ENCODE measurements around the gene STPG2. TPM values are rescaled to one million over a fixed set of nuclear protein-coding genes. Genes with fewer than 3 reads are reported as not detected.

The STPG2 gene
- total and polyA plus RNA-seq, 2 donors (not counting 3 experiments of a cell fraction or from before 2014, with no cell fraction given) = not detected

DNA sequence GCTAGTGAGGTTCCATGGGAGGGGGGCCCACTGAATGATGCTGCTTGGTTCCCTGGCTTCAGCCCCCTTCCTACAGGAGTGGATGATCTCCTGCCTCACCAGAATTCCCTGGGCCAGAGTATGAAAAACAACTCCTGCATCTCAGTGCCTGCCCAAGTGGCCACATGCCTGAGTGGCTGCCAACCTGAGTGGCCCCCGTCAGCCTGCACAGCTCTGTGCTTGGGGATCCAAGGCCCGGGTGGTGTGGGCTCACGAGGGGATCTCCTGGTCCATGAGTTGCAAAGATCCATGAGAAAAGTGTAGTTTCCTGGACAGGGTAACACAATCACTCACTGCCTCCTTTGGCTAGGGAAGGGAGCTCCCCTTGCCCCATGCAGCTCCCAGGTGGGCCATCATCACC lies 17.1 kb downstream of the STPG2 start:
- no peaks in the 10 kb centered on the region for H3K9me3 ChIP-seq (replicated peaks; ENCODE audit: control insufficient read depth, insufficient read depth, low read length)
- FAIRE-seq (no peak), DNase-seq (ENCODE audit: low read depth, low spot score) (no peak)
- H4K20me1 ChIP-seq (replicated peaks; ENCODE audit: control insufficient read depth, extremely low read depth, insufficient read depth, low read length) = no peaks in the 10 kb centered on the region
- ChIA-PET POLR2A (no interaction called here), CTCF (interaction anchor here (1.3 kb wide), 1 partner anchor 13 kb away, joined by 5 read pairs; no protein-coding TSS in a partner anchor)
- H3K4me3 ChIP-seq (replicated peaks in 1 of 3; ENCODE audit: insufficient read depth in 1 of 3, low read depth in 1 of 3, low read length in 3 of 3) = no peak overlapping the region
- intact Hi-C loops (cut with micrococcal nuclease) = no loop called here
- H3K9me1 ChIP-seq (replicated peaks; ENCODE audit: control insufficient read depth, extremely low read depth, insufficient read depth, low read length) = no peaks in the 10 kb centered on the region
- H3K27me3 ChIP-seq (ENCODE audit: control insufficient read depth in 2 of 2, insufficient read depth in 2 of 2, low read length in 2 of 2) = no peaks in the 10 kb centered on the region
- dilution Hi-C loops (cut with MboI; ENCODE audit: extremely low pct_ligation_motif_present, low sequenced_read_pairs) = no loop called here
- H3K79me2 ChIP-seq (ENCODE audit: control insufficient read depth, insufficient read depth, low read length) = no peaks in the 10 kb centered on the region
- no peaks in the 10 kb centered on the region for H3K36me3 ChIP-seq (ENCODE audit: control insufficient read depth in 2 of 2, extremely low read depth in 1 of 2, insufficient read depth in 2 of 2, low read length in 2 of 2)
- H2AFZ ChIP-seq (ENCODE audit: low read depth, low read length) = no peak overlapping the region
- H3K9ac ChIP-seq (replicated peaks; ENCODE audit: extremely low read depth, insufficient read depth, low read length) = no peak overlapping the region
- H3K4me1 ChIP-seq (ENCODE audit: control insufficient read depth, extremely low read depth, insufficient read depth, low read length) = no peaks in the 10 kb centered on the region
- TF ChIP-seq POLR2AphosphoS5 (IDR thresholded peaks at IDR 0.05; ENCODE audit: insufficient read depth, low read depth, low read length) (no peak), EZH2 (IDR thresholded peaks at IDR 0.05; ENCODE audit: borderline replicate concordance, low read depth, low read length, severe bottlenecking) (no peak), JUN (IDR thresholded peaks at IDR 0.05; ENCODE audit: borderline replicate concordance, insufficient read depth, insufficient read length, low read depth) (no peak), FOS (IDR thresholded peaks at IDR 0.05; ENCODE audit: borderline replicate concordance, insufficient read depth, low read length) (no peak), POLR2A (IDR thresholded peaks at IDR 0.05; ENCODE audit: low read depth, low read length) (no peak), MYC (IDR thresholded peaks at IDR 0.05; ENCODE audit: low read depth, low read length) (no peak), GATA2 (IDR thresholded peaks at IDR 0.05; ENCODE audit: insufficient read depth, insufficient read length, low read depth, low read length) (no peak)
- TF ChIP-seq, protein P1, sequence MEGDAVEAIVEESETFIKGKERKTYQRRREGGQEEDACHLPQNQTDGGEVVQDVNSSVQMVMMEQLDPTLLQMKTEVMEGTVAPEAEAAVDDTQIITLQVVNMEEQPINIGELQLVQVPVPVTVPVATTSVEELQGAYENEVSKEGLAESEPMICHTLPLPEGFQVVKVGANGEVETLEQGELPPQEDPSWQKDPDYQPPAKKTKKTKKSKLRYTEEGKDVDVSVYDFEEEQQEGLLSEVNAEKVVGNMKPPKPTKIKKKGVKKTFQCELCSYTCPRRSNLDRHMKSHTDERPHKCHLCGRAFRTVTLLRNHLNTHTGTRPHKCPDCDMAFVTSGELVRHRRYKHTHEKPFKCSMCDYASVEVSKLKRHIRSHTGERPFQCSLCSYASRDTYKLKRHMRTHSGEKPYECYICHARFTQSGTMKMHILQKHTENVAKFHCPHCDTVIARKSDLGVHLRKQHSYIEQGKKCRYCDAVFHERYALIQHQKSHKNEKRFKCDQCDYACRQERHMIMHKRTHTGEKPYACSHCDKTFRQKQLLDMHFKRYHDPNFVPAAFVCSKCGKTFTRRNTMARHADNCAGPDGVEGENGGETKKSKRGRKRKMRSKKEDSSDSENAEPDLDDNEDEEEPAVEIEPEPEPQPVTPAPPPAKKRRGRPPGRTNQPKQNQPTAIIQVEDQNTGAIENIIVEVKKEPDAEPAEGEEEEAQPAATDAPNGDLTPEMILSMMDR (IDR thresholded peaks at IDR 0.05; ENCODE audit: extremely low read depth in 1 of 2, insufficient read depth in 1 of 2, low read depth in 1 of 2, low read length in 2 of 2) = no peak
- TF ChIP-seq, protein P2, sequence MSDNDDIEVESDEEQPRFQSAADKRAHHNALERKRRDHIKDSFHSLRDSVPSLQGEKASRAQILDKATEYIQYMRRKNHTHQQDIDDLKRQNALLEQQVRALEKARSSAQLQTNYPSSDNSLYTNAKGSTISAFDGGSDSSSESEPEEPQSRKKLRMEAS (IDR thresholded peaks at IDR 0.05; ENCODE audit: insufficient read depth, insufficient read length) = no peak
- no TSS peak for BruUV-seq (replicated peaks)
- no peak overlapping the region for H3K27ac ChIP-seq (ENCODE audit: insufficient read depth, low read depth, low read length)
- no peak overlapping the region for H3K4me2 ChIP-seq (ENCODE audit: insufficient read depth, low read length)

Data from endothelial cell of umbilical vein (primary cell).